ENCODE measurements around the gene MATK. TPM values are rescaled to one million over a fixed set of nuclear protein-coding genes. Genes with fewer than 3 reads are reported as not detected.
A peak's percentile ranks its signal among the peaks of the same experiment; 100 is the strongest.

The MATK gene, protein sequence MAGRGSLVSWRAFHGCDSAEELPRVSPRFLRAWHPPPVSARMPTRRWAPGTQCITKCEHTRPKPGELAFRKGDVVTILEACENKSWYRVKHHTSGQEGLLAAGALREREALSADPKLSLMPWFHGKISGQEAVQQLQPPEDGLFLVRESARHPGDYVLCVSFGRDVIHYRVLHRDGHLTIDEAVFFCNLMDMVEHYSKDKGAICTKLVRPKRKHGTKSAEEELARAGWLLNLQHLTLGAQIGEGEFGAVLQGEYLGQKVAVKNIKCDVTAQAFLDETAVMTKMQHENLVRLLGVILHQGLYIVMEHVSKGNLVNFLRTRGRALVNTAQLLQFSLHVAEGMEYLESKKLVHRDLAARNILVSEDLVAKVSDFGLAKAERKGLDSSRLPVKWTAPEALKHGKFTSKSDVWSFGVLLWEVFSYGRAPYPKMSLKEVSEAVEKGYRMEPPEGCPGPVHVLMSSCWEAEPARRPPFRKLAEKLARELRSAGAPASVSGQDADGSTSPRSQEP
- 1.4 TPM for polyA plus RNA-seq (2013, experiment 1 of 2)
- polyA plus RNA-seq (2013, experiment 2 of 2), result 1.6 TPM

DNA sequence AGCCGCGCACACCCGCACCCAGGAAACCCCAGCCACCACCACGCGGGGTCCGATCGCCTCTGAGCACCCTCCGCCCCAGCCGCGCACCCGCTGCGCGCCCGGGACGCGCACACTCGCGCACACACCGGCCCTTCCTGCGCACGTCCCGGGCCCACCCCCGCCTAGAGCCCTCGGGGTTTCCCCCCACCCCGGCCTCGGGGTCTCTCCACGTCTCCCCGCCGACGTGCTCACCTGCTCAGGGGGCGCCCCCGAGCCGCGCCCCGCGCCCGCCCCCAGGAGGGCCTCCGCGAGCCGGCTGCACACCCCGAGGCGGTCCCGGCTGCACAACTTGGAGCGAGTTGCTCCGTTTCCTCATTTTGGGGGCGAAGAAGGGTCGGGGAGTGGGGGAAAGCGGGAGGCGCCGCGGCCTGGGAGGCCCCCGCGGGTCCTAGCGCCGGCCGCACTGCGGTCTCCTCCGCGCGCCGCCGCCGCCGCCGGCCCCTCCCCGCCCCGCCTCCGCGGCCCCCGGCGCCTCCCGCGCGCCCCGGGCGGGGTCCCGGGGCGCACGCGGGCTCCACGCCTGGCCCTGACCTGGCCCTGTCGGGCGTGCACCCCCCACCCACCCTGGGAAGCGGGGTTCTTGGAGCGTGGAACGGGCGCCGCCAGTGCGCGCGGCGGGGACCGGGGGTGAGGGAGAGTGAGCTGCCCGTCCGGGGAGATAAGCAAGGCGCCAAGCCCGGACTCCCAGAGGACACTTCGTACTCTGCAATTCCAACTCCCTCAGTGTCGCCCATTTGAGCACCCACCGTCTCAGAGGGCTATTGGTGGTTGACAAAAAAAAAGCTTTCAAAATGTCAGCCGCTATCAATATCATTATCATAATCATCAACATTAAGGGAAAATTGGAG, at the start of gene MATK:
TSS of gene MATK (minus strand) at position 444 of the 887 bp plus-strand sequence. CDS start 1,246 bp downstream, outside the sequence.
- peak within 1 kb of the TSS; percentile 86 for H3K4me2 ChIP-seq (ENCODE audit: insufficient read depth, low read length, poor library complexity, severe bottlenecking)
- no peak within 1 kb of the TSS for H3K14ac ChIP-seq (ENCODE audit: low read length)
- peak within 1 kb of the TSS; percentile 82 for H3K23ac ChIP-seq (ENCODE audit: low read depth, low read length, poor library complexity)
- peak within 1 kb of the TSS; percentile 84 for H2AK5ac ChIP-seq (ENCODE audit: low read depth, low read length)
- H3K9ac ChIP-seq (ENCODE audit: low read depth, low read length, poor library complexity), result peak within 1 kb of the TSS; percentile 80
- no peak within 1 kb of the TSS for H4K91ac ChIP-seq (ENCODE audit: low read depth, low read length, poor library complexity)
- H3K27ac ChIP-seq (replicated peaks; ENCODE audit: low read length), result no peak within 1 kb of the TSS
- peak within 1 kb of the TSS; percentile 96 for H2BK15ac ChIP-seq (ENCODE audit: low read length)
- H2BK120ac ChIP-seq (ENCODE audit: low read depth, low read length), result no peak within 1 kb of the TSS
- no peaks in the 10 kb centered on the region for H3K79me1 ChIP-seq (ENCODE audit: low read depth, low read length)
- H3K4me1 ChIP-seq (ENCODE audit: control insufficient read depth in 2 of 2, insufficient read depth in 1 of 2, low read depth in 1 of 2, low read length in 2 of 2), result peaks cover 2 to 6% of the 10 kb centered on the region in 2 donors
- H2BK5ac ChIP-seq (ENCODE audit: low read length), result peak within 1 kb of the TSS; percentile 72
- no peak for DNase-seq (ENCODE audit: low spot score)
- WGBS, 2 donors (ENCODE audit: extremely low coverage in 2 of 2, insufficient read length in 2 of 2, insufficient replicate concordance in 1 of 2), result no CpG with 5 or more reads among the region's 101 CpGs
- H3K4ac ChIP-seq (ENCODE audit: low read length), result no peak within 1 kb of the TSS
- H2AFZ ChIP-seq (ENCODE audit: low read length), result peak within 1 kb of the TSS; percentile 94
- H4K8ac ChIP-seq (ENCODE audit: low read depth, low read length), result no peak within 1 kb of the TSS
- peak within 1 kb of the TSS; percentile 18 for H2BK12ac ChIP-seq (ENCODE audit: low read length)
- peaks cover 19 to 21% of the 10 kb centered on the region in 2 donors for H3K9me3 ChIP-seq (replicated peaks in 1 of 2; ENCODE audit: control insufficient read depth in 2 of 2, insufficient read depth in 1 of 2, low read depth in 1 of 2, low read length in 2 of 2)
- peak within 1 kb of the TSS; percentile 32 to 76 for H3K4me3 ChIP-seq (ENCODE audit: low read length in 2 of 2)
- no peaks in the 10 kb centered on the region for H3K36me3 ChIP-seq (replicated peaks in 1 of 2; ENCODE audit: control insufficient read depth in 2 of 2, insufficient read depth in 2 of 2, low read length in 2 of 2)
- peak within 1 kb of the TSS; percentile 97 for H3K18ac ChIP-seq (ENCODE audit: low read length)
- H3K27me3 ChIP-seq (ENCODE audit: control insufficient read depth in 3 of 3, insufficient read depth in 3 of 3, low read depth in 1 of 3, low read length in 3 of 3), result peaks cover 8 to 59% (median 34%) of the 10 kb centered on the region in 3 experiments

DNA sequence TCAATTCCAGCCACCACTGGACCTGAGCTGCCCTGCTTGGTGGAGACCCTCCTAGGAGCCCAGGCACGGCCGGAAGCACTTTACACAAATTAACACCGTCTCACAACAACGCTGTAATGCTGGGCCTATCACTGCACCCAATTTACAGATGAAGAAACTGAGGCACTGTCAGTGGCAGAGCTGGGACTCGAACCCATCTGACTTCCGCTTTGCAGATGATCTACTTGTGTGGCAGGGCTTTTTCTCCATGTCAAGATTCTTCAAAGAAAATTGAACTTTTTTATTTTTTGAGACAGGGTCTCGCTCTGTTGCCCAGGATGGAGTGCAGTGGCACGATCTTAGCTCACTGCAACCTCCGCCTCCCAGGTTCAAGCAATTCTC, 48.9 kb upstream of the MATK start:
- H3K36me3 ChIP-seq (replicated peaks in 1 of 2; ENCODE audit: control insufficient read depth in 2 of 2, insufficient read depth in 2 of 2, low read length in 2 of 2), result no peaks in the 10 kb centered on the region
- no peak overlapping the region for H3K4me3 ChIP-seq (ENCODE audit: low read length in 2 of 2)
- no peak overlapping the region for H3K9ac ChIP-seq (ENCODE audit: low read depth, low read length, poor library complexity)
- H2AK5ac ChIP-seq (ENCODE audit: low read depth, low read length), result no peak overlapping the region
- no peak overlapping the region for H2BK15ac ChIP-seq (ENCODE audit: low read length)
- no peak overlapping the region for H3K4ac ChIP-seq (ENCODE audit: low read length)
- peaks cover 7 to 9% of the 10 kb centered on the region in 2 donors for H3K4me1 ChIP-seq (ENCODE audit: control insufficient read depth in 2 of 2, insufficient read depth in 1 of 2, low read depth in 1 of 2, low read length in 2 of 2)
- H3K14ac ChIP-seq (ENCODE audit: low read length), result no peak overlapping the region
- H2BK5ac ChIP-seq (ENCODE audit: low read length), result no peak overlapping the region
- H3K18ac ChIP-seq (ENCODE audit: low read length), result peak overlapping the region; percentile 31
- DNase-seq (ENCODE audit: low spot score), result no peak
- no CpG with 5 or more reads among the region's 9 CpGs for WGBS, 2 donors (ENCODE audit: extremely low coverage in 2 of 2, insufficient read length in 2 of 2, insufficient replicate concordance in 1 of 2)
- no peak overlapping the region for H3K27ac ChIP-seq (replicated peaks; ENCODE audit: low read length)
- no peak overlapping the region for H4K91ac ChIP-seq (ENCODE audit: low read depth, low read length, poor library complexity)
- no peak overlapping the region for H2AFZ ChIP-seq (ENCODE audit: low read length)
- H3K9me3 ChIP-seq (replicated peaks in 1 of 2; ENCODE audit: control insufficient read depth in 2 of 2, insufficient read depth in 1 of 2, low read depth in 1 of 2, low read length in 2 of 2), result peaks cover 5 to 9% of the 10 kb centered on the region in 2 donors
- H2BK12ac ChIP-seq (ENCODE audit: low read length), result no peak overlapping the region
- H2BK120ac ChIP-seq (ENCODE audit: low read depth, low read length), result no peak overlapping the region
- no peaks in the 10 kb centered on the region for H3K79me1 ChIP-seq (ENCODE audit: low read depth, low read length)
- no peak overlapping the region for H3K23ac ChIP-seq (ENCODE audit: low read depth, low read length, poor library complexity)
- peaks cover 0 to 5% (median 0%) of the 10 kb centered on the region in 3 experiments for H3K27me3 ChIP-seq (ENCODE audit: control insufficient read depth in 3 of 3, insufficient read depth in 3 of 3, low read depth in 1 of 3, low read length in 3 of 3)
- H3K4me2 ChIP-seq (ENCODE audit: insufficient read depth, low read length, poor library complexity, severe bottlenecking), result no peak overlapping the region
- H4K8ac ChIP-seq (ENCODE audit: low read depth, low read length), result no peak overlapping the region

DNA sequence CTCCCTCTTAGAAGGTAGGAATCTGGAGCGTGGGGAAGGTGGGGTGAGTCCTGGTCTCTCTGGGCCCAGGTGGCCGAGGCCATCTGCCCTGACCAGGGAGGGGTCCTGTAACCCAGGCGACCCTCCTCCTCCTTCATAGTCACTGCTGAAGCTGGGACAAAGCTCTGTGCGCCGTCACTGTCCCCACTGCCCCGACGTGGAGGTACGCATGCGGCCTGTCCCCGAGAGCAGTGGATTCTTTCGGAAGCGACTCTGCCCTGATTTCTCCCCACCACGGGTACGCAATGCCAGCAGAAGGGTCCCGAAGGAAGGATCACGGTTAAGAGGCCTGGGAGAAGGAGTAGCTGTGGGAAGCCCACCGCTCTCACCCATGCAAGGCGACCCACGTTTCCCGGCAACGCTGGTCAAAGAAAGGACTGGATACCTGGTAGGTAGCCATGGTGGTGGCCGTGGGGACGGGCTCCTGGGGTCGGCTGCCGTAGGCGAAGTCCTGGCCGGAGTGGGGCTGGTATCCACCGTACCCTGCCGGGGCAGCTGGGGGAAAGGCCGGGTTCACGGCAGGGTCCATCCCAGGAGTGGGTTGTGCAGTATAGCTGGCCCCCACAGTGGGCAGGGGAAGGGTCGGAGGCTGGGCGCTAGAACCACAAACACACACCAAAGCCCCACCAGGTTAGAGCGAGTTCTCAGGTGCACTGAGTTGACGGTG, 48.3 kb upstream of the MATK start:
- no peak overlapping the region for H4K8ac ChIP-seq (ENCODE audit: low read depth, low read length)
- no peak overlapping the region for H2BK120ac ChIP-seq (ENCODE audit: low read depth, low read length)
- no peak overlapping the region for H4K91ac ChIP-seq (ENCODE audit: low read depth, low read length, poor library complexity)
- no peak overlapping the region for H3K4me2 ChIP-seq (ENCODE audit: insufficient read depth, low read length, poor library complexity, severe bottlenecking)
- H2BK15ac ChIP-seq (ENCODE audit: low read length), result no peak overlapping the region
- no peak overlapping the region for H3K14ac ChIP-seq (ENCODE audit: low read length)
- DNase-seq (ENCODE audit: low spot score), result no peak
- H3K23ac ChIP-seq (ENCODE audit: low read depth, low read length, poor library complexity), result peak overlapping the region; percentile 3
- no peak overlapping the region for H2AK5ac ChIP-seq (ENCODE audit: low read depth, low read length)
- H3K4me3 ChIP-seq (ENCODE audit: low read length in 2 of 2), result no peak overlapping the region
- H2BK5ac ChIP-seq (ENCODE audit: low read length), result no peak overlapping the region
- no peak overlapping the region for H3K4ac ChIP-seq (ENCODE audit: low read length)
- no peak overlapping the region for H3K27ac ChIP-seq (replicated peaks; ENCODE audit: low read length)
- peaks cover 6 to 9% of the 10 kb centered on the region in 2 donors for H3K4me1 ChIP-seq (ENCODE audit: control insufficient read depth in 2 of 2, insufficient read depth in 1 of 2, low read depth in 1 of 2, low read length in 2 of 2)
- peak overlapping the region; percentile 63 for H3K9ac ChIP-seq (ENCODE audit: low read depth, low read length, poor library complexity)
- H2BK12ac ChIP-seq (ENCODE audit: low read length), result no peak overlapping the region
- H3K36me3 ChIP-seq (replicated peaks in 1 of 2; ENCODE audit: control insufficient read depth in 2 of 2, insufficient read depth in 2 of 2, low read length in 2 of 2), result no peaks in the 10 kb centered on the region
- H2AFZ ChIP-seq (ENCODE audit: low read length), result no peak overlapping the region
- H3K27me3 ChIP-seq (ENCODE audit: control insufficient read depth in 3 of 3, insufficient read depth in 3 of 3, low read depth in 1 of 3, low read length in 3 of 3), result peaks cover 0 to 5% (median 0%) of the 10 kb centered on the region in 3 experiments
- no CpG with 5 or more reads among the region's 35 CpGs for WGBS, 2 donors (ENCODE audit: extremely low coverage in 2 of 2, insufficient read length in 2 of 2, insufficient replicate concordance in 1 of 2)
- H3K9me3 ChIP-seq (replicated peaks in 1 of 2; ENCODE audit: control insufficient read depth in 2 of 2, insufficient read depth in 1 of 2, low read depth in 1 of 2, low read length in 2 of 2), result peaks cover 5 to 9% of the 10 kb centered on the region in 2 donors
- no peaks in the 10 kb centered on the region for H3K79me1 ChIP-seq (ENCODE audit: low read depth, low read length)
- peak overlapping the region; percentile 31 for H3K18ac ChIP-seq (ENCODE audit: low read length)

Measured in neuronal stem cell (in vitro differentiated cells).